ENCODE data around the gene CSMD2. TPM values are rescaled to one million over a fixed set of nuclear protein-coding genes. Genes with fewer than 3 reads are reported as not detected.

CSMD2 gene
- total RNA-seq, 2 experiments from 2014 or later = not detected

DNA sequence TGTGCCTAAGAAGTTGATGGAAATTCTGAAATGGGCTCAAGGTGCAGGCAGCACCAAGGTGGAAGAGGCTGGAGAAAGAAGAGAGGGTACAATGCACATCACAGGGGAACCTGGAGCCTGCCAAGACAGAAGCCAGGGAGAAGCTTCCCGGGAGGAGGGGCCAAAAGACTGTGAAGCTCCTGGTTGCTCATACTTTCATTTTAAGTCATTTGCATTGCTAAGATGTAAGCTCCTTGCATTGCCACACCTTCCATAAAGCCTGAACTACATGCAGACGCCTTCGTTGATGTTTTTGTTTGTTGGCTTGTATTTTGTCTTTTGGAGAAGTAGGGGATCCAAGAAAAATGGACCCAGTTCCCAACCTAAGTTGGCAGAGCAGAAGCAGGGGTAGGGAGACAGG lies 232.2 kb downstream of the CSMD2 start:
- no peak overlapping the region for H2AFZ ChIP-seq (ENCODE audit: low read length)
- CTCF ChIA-PET (ENCODE audit: unreplicated experiment) = no interaction called here
- H3K4me3 ChIP-seq (ENCODE audit: low read depth, low read length, poor library complexity, severe bottlenecking) = no peak overlapping the region
- H3K4me2 ChIP-seq (ENCODE audit: low read length) = no peak overlapping the region
- no peaks in the 10 kb centered on the region for H3K9me3 ChIP-seq (ENCODE audit: low read length)
- H3K9me2 ChIP-seq (ENCODE audit: insufficient read depth, low read length) = no peaks in the 10 kb centered on the region
- TF ChIP-seq, protein P1, sequence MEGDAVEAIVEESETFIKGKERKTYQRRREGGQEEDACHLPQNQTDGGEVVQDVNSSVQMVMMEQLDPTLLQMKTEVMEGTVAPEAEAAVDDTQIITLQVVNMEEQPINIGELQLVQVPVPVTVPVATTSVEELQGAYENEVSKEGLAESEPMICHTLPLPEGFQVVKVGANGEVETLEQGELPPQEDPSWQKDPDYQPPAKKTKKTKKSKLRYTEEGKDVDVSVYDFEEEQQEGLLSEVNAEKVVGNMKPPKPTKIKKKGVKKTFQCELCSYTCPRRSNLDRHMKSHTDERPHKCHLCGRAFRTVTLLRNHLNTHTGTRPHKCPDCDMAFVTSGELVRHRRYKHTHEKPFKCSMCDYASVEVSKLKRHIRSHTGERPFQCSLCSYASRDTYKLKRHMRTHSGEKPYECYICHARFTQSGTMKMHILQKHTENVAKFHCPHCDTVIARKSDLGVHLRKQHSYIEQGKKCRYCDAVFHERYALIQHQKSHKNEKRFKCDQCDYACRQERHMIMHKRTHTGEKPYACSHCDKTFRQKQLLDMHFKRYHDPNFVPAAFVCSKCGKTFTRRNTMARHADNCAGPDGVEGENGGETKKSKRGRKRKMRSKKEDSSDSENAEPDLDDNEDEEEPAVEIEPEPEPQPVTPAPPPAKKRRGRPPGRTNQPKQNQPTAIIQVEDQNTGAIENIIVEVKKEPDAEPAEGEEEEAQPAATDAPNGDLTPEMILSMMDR (conservative IDR thresholded peaks at IDR 0.05; ENCODE audit: low read length) = no peak
- no peak for TF ChIP-seq EZH2phosphoT487 (IDR thresholded peaks at IDR 0.05; ENCODE audit: borderline replicate concordance, low read depth, low read length)
- H3K4me1 ChIP-seq (ENCODE audit: insufficient read depth, low read length, poor library complexity, severe bottlenecking) = no peaks in the 10 kb centered on the region
- DNase-seq (ENCODE audit: low spot score) = no peak
- no peaks in the 10 kb centered on the region for H3K36me3 ChIP-seq (ENCODE audit: insufficient read depth, low read length)
- POLR2A ChIA-PET = no interaction called here
- H3K27ac ChIP-seq (ENCODE audit: low read depth, low read length, poor library complexity, severe bottlenecking) = no peak overlapping the region
- no peaks in the 10 kb centered on the region for H3K79me2 ChIP-seq (ENCODE audit: insufficient read depth, low read depth, low read length)
- intact Hi-C loops (cut with micrococcal nuclease; ENCODE audit: unreplicated experiment) = no loop called here
- BruUV-seq (replicated peaks) = no TSS peak
- H4K20me1 ChIP-seq (ENCODE audit: insufficient read depth, low read length) = no peaks in the 10 kb centered on the region

DNA sequence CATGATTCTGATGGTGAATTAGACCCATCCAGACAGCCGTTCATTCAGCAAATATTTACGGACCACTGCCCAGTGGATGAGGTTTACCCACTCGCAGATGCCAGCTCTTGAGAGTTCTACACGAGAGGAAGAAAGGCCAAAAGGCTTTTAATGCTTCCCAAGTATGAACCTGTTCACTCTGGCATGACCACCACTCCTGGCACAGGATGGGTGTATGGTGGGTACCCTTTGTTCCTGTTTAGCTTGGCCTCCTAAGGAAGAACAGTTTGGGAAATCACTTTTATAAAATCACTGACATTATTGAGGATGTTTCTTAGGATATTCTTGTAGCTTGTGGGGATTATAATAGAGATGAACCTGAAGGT lies 233.9 kb downstream of the CSMD2 start:
- Histone ChIP-seq H3K4me2 (ENCODE audit: low read length) (no peak overlapping the region), H3K9me3 (ENCODE audit: low read length) (no peaks in the 10 kb centered on the region), H4K20me1 (ENCODE audit: insufficient read depth, low read length) (no peaks in the 10 kb centered on the region), H3K27ac (ENCODE audit: low read depth, low read length, poor library complexity, severe bottlenecking) (no peak overlapping the region), H3K9me2 (ENCODE audit: insufficient read depth, low read length) (no peaks in the 10 kb centered on the region), H3K4me3 (ENCODE audit: low read depth, low read length, poor library complexity, severe bottlenecking) (no peak overlapping the region), H3K36me3 (ENCODE audit: insufficient read depth, low read length) (no peaks in the 10 kb centered on the region), H3K79me2 (ENCODE audit: insufficient read depth, low read depth, low read length) (no peaks in the 10 kb centered on the region), H3K4me1 (ENCODE audit: insufficient read depth, low read length, poor library complexity, severe bottlenecking) (no peaks in the 10 kb centered on the region), H2AFZ (ENCODE audit: low read length) (no peak overlapping the region)
- ChIA-PET CTCF (ENCODE audit: unreplicated experiment) (no interaction called here), POLR2A (interaction anchor here (0.6 kb wide), 1 partner anchor 290 kb away, joined by 3 read pairs; no protein-coding TSS in a partner anchor)
- TF ChIP-seq EZH2phosphoT487 (IDR thresholded peaks at IDR 0.05; ENCODE audit: borderline replicate concordance, low read depth, low read length) = no peak
- TF ChIP-seq, protein P1 (conservative IDR thresholded peaks at IDR 0.05; ENCODE audit: low read length) = no peak
- BruUV-seq (replicated peaks) = no TSS peak
- DNase-seq (ENCODE audit: low spot score) = no peak
- intact Hi-C loops (cut with micrococcal nuclease; ENCODE audit: unreplicated experiment) = no loop called here

DNA sequence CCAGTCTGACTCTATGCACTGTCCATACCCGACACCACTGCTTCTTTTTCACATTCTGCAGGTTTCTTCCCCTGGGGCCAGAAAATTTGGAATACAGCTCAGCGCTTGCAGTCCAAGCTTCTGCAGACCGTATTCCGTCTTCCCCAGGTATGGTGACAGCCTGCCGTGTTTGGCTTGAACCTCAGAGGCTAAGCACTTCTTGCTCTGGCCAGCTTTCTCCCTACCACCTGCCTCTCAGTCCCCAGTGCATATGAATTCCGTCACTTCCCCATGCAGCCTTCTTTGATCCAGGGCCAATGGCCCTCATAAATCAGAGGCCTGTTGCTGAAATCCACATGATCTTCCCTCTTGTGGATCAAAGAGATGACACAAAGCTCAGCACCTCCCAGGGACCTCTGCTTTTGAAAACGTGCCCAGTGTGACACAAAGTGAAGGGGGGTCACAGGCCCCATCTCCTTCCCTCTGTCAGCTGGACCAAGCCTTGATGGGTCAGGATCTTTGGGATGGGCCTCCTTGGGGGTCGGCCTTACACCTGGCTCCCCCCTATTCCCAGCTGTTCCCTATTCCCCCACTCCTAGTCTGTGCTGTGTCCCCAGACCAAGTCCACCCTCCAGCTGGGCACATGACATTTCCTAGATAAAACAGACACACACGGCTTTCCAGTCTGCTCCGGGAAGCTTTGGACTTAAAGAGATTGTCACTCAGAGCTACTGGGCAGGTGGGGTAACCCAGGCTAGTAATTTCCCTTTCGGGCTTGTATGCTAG lies 234.5 kb downstream of the CSMD2 start:
- POLR2A ChIA-PET = interaction anchor here (0.6 kb wide), 1 partner anchor 552 kb away, joined by 3 read pairs; no protein-coding TSS in a partner anchor
- H3K36me3 ChIP-seq (ENCODE audit: insufficient read depth, low read length) = no peaks in the 10 kb centered on the region
- no peak overlapping the region for H3K27ac ChIP-seq (ENCODE audit: low read depth, low read length, poor library complexity, severe bottlenecking)
- H3K4me2 ChIP-seq (ENCODE audit: low read length) = no peak overlapping the region
- H4K20me1 ChIP-seq (ENCODE audit: insufficient read depth, low read length) = no peaks in the 10 kb centered on the region
- no peak for TF ChIP-seq EZH2phosphoT487 (IDR thresholded peaks at IDR 0.05; ENCODE audit: borderline replicate concordance, low read depth, low read length)
- no peaks in the 10 kb centered on the region for H3K4me1 ChIP-seq (ENCODE audit: insufficient read depth, low read length, poor library complexity, severe bottlenecking)
- no peaks in the 10 kb centered on the region for H3K79me2 ChIP-seq (ENCODE audit: insufficient read depth, low read depth, low read length)
- intact Hi-C loops (cut with micrococcal nuclease; ENCODE audit: unreplicated experiment) = no loop called here
- H3K4me3 ChIP-seq (ENCODE audit: low read depth, low read length, poor library complexity, severe bottlenecking) = no peak overlapping the region
- no peak overlapping the region for H2AFZ ChIP-seq (ENCODE audit: low read length)
- H3K9me3 ChIP-seq (ENCODE audit: low read length) = no peaks in the 10 kb centered on the region
- BruUV-seq (replicated peaks) = no TSS peak
- no peaks in the 10 kb centered on the region for H3K9me2 ChIP-seq (ENCODE audit: insufficient read depth, low read length)
- DNase-seq (ENCODE audit: low spot score) = no peak
- CTCF ChIA-PET (ENCODE audit: unreplicated experiment) = no interaction called here
